ENCODE results near the gene IGF2BP2.

GRCh38 chr3:185859294-185859972, 34.6 kb upstream of the IGF2BP2 start:
- no peak for TF ChIP-seq CTCF (conservative IDR thresholded peaks at IDR 0.05; ENCODE audit: low read depth, low read length)
- no peak for TF ChIP-seq EZH2 (IDR thresholded peaks at IDR 0.05; ENCODE audit: borderline replicate concordance, low read depth, low read length, poor library complexity, severe bottlenecking)

All from A673 (cell line).